ENCODE results near the gene GTPBP4.

DNA sequence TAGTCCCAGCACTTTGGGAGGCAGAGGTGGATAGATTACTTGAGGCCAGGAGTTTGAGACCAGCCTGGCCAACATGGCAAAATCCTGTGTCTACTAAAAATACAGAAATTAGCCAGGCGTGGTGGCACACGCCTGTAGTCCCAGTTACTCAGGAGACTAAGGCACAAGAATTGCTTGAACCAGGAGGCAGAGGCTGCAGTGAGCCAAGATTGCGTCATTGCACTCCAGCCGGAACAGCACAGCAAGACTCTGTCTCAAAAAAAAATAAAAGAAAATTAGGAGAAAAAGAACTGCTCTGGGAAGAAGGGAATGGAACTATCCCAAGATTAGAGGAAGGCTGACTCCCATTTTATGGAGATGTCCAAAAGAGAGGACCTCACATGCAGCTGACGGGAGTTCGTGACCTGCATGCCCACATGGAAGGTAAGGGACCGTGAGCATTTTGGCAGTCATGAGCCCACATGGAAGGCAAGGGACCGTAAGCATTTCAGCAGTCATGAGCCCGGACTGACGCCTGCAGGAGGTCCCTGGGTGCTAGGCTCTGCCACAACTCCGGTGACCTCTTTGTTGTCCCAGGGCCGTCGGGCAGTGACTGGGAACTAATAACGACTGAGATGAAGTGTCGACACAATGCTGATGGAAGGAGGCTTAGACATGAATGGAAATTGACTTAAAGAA, 18.6 kb upstream of the GTPBP4 start:
- TF ChIP-seq, protein P1, sequence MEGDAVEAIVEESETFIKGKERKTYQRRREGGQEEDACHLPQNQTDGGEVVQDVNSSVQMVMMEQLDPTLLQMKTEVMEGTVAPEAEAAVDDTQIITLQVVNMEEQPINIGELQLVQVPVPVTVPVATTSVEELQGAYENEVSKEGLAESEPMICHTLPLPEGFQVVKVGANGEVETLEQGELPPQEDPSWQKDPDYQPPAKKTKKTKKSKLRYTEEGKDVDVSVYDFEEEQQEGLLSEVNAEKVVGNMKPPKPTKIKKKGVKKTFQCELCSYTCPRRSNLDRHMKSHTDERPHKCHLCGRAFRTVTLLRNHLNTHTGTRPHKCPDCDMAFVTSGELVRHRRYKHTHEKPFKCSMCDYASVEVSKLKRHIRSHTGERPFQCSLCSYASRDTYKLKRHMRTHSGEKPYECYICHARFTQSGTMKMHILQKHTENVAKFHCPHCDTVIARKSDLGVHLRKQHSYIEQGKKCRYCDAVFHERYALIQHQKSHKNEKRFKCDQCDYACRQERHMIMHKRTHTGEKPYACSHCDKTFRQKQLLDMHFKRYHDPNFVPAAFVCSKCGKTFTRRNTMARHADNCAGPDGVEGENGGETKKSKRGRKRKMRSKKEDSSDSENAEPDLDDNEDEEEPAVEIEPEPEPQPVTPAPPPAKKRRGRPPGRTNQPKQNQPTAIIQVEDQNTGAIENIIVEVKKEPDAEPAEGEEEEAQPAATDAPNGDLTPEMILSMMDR (IDR thresholded peaks at IDR 0.05; ENCODE audit: low read depth, low read length) = no peak
- TF ChIP-seq EZH2phosphoT487 (IDR thresholded peaks at IDR 0.05; ENCODE audit: low read depth) = no peak

Measured in OCI-LY3 (cell line).